ENCODE measurements around the gene ANKRD55. TPM values are rescaled to one million over a fixed set of nuclear protein-coding genes. Genes with fewer than 3 reads are reported as not detected.

Gene ANKRD55
- total and polyA plus RNA-seq, 9 of the 15 experiments (the other 6 are each of a cell fraction or from before 2014, with no cell fraction given): 3.4 to 10.6 (median 6.5) TPM

DNA sequence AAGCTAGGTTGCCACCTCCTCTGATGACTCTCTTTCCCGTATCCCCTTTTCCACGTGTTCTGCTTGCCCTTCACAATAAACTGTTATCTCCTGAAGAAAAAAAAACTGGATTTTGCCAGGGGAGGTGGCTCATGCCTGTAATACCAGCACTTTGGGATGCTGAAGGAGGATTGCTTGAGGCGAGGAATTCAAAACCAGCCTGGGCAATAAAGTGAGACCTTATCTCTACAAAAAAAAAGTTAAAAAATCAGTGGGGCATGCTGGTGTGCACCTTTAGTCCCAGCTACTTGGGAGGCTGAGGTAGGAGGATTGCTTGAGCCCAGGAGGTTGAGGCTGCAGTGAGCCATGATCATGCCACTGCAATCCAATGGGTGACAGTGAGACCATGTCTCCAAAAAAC is 156.6 kb downstream of the ANKRD55 start:
- POLR2A ChIA-PET: no interaction called here
- Histone ChIP-seq H3K9me3 (replicated peaks; ENCODE audit: control insufficient read depth, insufficient read depth, low read depth, low read length) (no peaks in the 10 kb centered on the region), H3K36me3 (ENCODE audit: control insufficient read depth, insufficient read depth, low read length) (no peaks in the 10 kb centered on the region), H3K27me3 (ENCODE audit: control insufficient read depth in 2 of 2, insufficient read depth in 2 of 2, low read length in 2 of 2) (no peaks in the 10 kb centered on the region), H3K79me2 (ENCODE audit: control insufficient read depth, insufficient read depth, low read length) (no peaks in the 10 kb centered on the region), H2AFZ (ENCODE audit: low read depth, low read length) (no peak overlapping the region), H3K4me1 (replicated peaks in 1 of 2; ENCODE audit: control insufficient read depth in 2 of 2, insufficient read depth in 2 of 2, low read length in 2 of 2) (peaks cover 0 to 6% of the 10 kb centered on the region in 2 experiments; a peak in 2 of 5 replicates), H4K20me1 (replicated peaks; ENCODE audit: control insufficient read depth, insufficient read depth, low read length) (no peaks in the 10 kb centered on the region), H3K9me1 (ENCODE audit: control insufficient read depth, insufficient read depth, low read length) (no peaks in the 10 kb centered on the region), H3K27ac (ENCODE audit: extremely low read depth, low read depth, low read length) (no peak overlapping the region), H3K9ac (ENCODE audit: insufficient read depth in 1 of 2, low read depth in 2 of 2, low read length in 2 of 2) (no peak overlapping the region), H3K4me3 (no peak overlapping the region), H3K4me2 (ENCODE audit: insufficient read depth, low read length) (no peak overlapping the region)
- 60% methylated on average over 2 of the region's 3 CpGs for WGBS (ENCODE audit: insufficient coverage, low coverage, missing lambda C conversion rate)
- FAIRE-seq (no peak), DNase-seq (ENCODE audit: extremely low read depth in 1 of 4, low spot score in 3 of 4) (no peak), ATAC-seq (no peak)
- intact Hi-C loops (cut with micrococcal nuclease) (no loop called here), in situ Hi-C loops (cut with MboI) (loop anchor here (10.0 kb wide), 1 partner anchor 142 kb away; no protein-coding TSS in a partner anchor)
- TF ChIP-seq FOS (IDR thresholded peaks at IDR 0.05; ENCODE audit: extremely low read depth, insufficient read length) (no peak), IFI16 (CRISPR knock-in tag; IDR thresholded peaks at IDR 0.05) (no peak), ZNF23 (CRISPR knock-in tag; IDR thresholded peaks at IDR 0.05) (no peak), SP1 (CRISPR knock-in tag; IDR thresholded peaks at IDR 0.05) (no peak), KDM5B (IDR thresholded peaks at IDR 0.05; ENCODE audit: insufficient replicate concordance, low read depth, low read length) (no peak), TARDBP (IDR thresholded peaks at IDR 0.05) (no peak), RBM34 (IDR thresholded peaks at IDR 0.05; ENCODE audit: borderline replicate concordance, insufficient read depth, low read length) (no peak), ZBTB8A (IDR thresholded peaks at IDR 0.05; ENCODE audit: partially characterized antibody) (no peak), RAD21 (CRISPR knock-in tag; conservative IDR thresholded peaks at IDR 0.05 in 1 of 2, IDR thresholded peaks at IDR 0.05 in 1 of 2) (no peak), PHTF2 (CRISPR knock-in tag; IDR thresholded peaks at IDR 0.05) (no peak), ARID2 (IDR thresholded peaks at IDR 0.05) (no peak), SP2 (IDR thresholded peaks at IDR 0.05; ENCODE audit: extremely low read depth, low read depth, low read length, poor library complexity, severe bottlenecking) (no peak), GTF2E2 (tag; IDR thresholded peaks at IDR 0.05) (no peak), RBM22 (IDR thresholded peaks at IDR 0.05; ENCODE audit: low read depth, low read length, poor library complexity, severe bottlenecking) (no peak)
- TF ChIP-seq, protein P1, sequence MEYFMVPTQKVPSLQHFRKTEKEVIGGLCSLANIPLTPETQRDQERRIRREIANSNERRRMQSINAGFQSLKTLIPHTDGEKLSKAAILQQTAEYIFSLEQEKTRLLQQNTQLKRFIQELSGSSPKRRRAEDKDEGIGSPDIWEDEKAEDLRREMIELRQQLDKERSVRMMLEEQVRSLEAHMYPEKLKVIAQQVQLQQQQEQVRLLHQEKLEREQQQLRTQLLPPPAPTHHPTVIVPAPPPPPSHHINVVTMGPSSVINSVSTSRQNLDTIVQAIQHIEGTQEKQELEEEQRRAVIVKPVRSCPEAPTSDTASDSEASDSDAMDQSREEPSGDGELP (CRISPR knock-in tag; IDR thresholded peaks at IDR 0.05; ENCODE audit: borderline replicate concordance): no peak
- no TSS peak for BruUV-seq (replicated peaks)
- CTCF ChIA-PET (ENCODE audit: low intra/inter-chr PET ratio): no interaction called here

Measured in K562 (cell line).